H9 (cell line): Measurements from ENCODE around the gene MRLN. TPM values are rescaled to one million over a fixed set of nuclear protein-coding genes. Genes with fewer than 3 reads are reported as not detected.
"Not testable (repeated sequence)": the region's sequence is repeated elsewhere in the genome, so short reads cannot be mapped to it uniquely, and the experiment has no call there.

Experiments used
- DNase-seq: peaks from one replicate; pipeline ENCODE4 v3.0.0-alpha.2; 2017
- H2AFZ ChIP-seq: one replicate; pipeline ENCODE4 v1.6.1; 2013; ENCODE audit warnings: mild to moderate bottlenecking, low read length, control low read depth, moderate library complexity
- H2AK5ac ChIP-seq: 2 replicates; pipeline ENCODE4 v1.6.1; 2013; ENCODE audit warnings: low read length, control low read depth, mixed read lengths; ENCODE audit not compliant: insufficient read length
- H2BK120ac ChIP-seq: one replicate; pipeline ENCODE4 v1.6.1; 2013; ENCODE audit warnings: low read depth, mild to moderate bottlenecking, low read length, control low read depth, inconsistent platforms; ENCODE audit not compliant: poor library complexity, severe bottlenecking
- H2BK12ac ChIP-seq: 2 replicates; pipeline ENCODE4 v1.6.1; 2013; ENCODE audit warnings: low read length, control low read depth, mixed read lengths, low read depth; ENCODE audit not compliant: insufficient read length
- H2BK15ac ChIP-seq: 2 replicates; pipeline ENCODE4 v1.6.1; 2013; ENCODE audit warnings: low read depth, low read length, control low read depth
- H2BK20ac ChIP-seq: one replicate; pipeline ENCODE4 v1.6.1; 2013; ENCODE audit warnings: low read depth, mild to moderate bottlenecking, low read length, control low read depth, inconsistent platforms; ENCODE audit not compliant: poor library complexity, severe bottlenecking
- H2BK5ac ChIP-seq: 2 replicates; pipeline ENCODE4 v1.6.1; 2013; ENCODE audit warnings: low read length, control low read depth, mixed read lengths; ENCODE audit not compliant: insufficient read length
- H3K14ac ChIP-seq: 2 replicates; pipeline ENCODE4 v1.6.1; 2013; ENCODE audit warnings: low read length, control low read depth; ENCODE audit not compliant: insufficient read depth
- H3K18ac ChIP-seq: 2 replicates; pipeline ENCODE4 v1.6.1; 2013; ENCODE audit warnings: low read depth, mild to moderate bottlenecking, mixed read lengths, low read length, control low read depth; ENCODE audit not compliant: insufficient read length
- H3K23ac ChIP-seq: 2 replicates; pipeline ENCODE4 v1.6.1; 2013; ENCODE audit warnings: low read length, control low read depth, mixed read lengths, low read depth; ENCODE audit not compliant: insufficient read length
- H3K23me2 ChIP-seq: 2 replicates; pipeline ENCODE4 v1.6.1; 2013; ENCODE audit warnings: low read depth, mild to moderate bottlenecking, mixed read lengths, low read length, control low read depth; ENCODE audit not compliant: insufficient read length, poor library complexity, severe bottlenecking
- H3K27ac ChIP-seq: 2 replicates; pipeline ENCODE4 v1.5.1; 2013; ENCODE audit warnings: low read length, control low read depth, mixed read lengths, low read depth; ENCODE audit not compliant: insufficient read length
- H3K27me3 ChIP-seq: 2 replicates; pipeline ENCODE4 v1.6.1; 2013; ENCODE audit warnings: low read length, control low read depth, inconsistent platforms; ENCODE audit not compliant: insufficient read depth
- H3K4ac ChIP-seq: 2 replicates; pipeline ENCODE4 v1.6.1; 2013; ENCODE audit warnings: low read depth, mild to moderate bottlenecking, control low read depth, inconsistent platforms, low read length, moderate library complexity
- H3K4me1 ChIP-seq: 2 replicates; pipeline ENCODE4 v1.6.1; 2013; ENCODE audit warnings: low read length, control low read depth, inconsistent platforms; ENCODE audit not compliant: insufficient read depth
- H3K4me2 ChIP-seq: 2 replicates; pipeline ENCODE4 v1.6.1; 2013; ENCODE audit warnings: low read length, control low read depth, mixed read lengths; ENCODE audit not compliant: insufficient read length, insufficient read depth
- H3K56ac ChIP-seq: 2 replicates; pipeline ENCODE4 v1.6.1; 2013; ENCODE audit warnings: low read depth, mild to moderate bottlenecking, mixed read lengths, low read length, control low read depth; ENCODE audit not compliant: insufficient read length
- H3K79me1 ChIP-seq: 2 replicates; pipeline ENCODE4 v1.6.1; 2013; ENCODE audit warnings: low read depth, mild to moderate bottlenecking, moderate library complexity, low read length, control low read depth, inconsistent platforms; ENCODE audit not compliant: insufficient read depth, poor library complexity, severe bottlenecking
- H3K79me2 ChIP-seq: 2 replicates; pipeline ENCODE4 v1.6.1; 2013; ENCODE audit warnings: low read length, control low read depth, inconsistent platforms; ENCODE audit not compliant: insufficient read depth
- H3K9ac ChIP-seq: 2 replicates; pipeline ENCODE4 v1.6.1; 2013; ENCODE audit warnings: low read length, control low read depth, mixed read lengths; ENCODE audit not compliant: insufficient read length; ENCODE audit errors: extremely low read depth
- H3K9me3 ChIP-seq: one replicate; pipeline ENCODE4 v1.6.1; 2013; ENCODE audit warnings: low read depth, low read length, inconsistent platforms; ENCODE audit not compliant: control insufficient read depth
- H3T11ph ChIP-seq: one replicate; pipeline ENCODE4 v1.6.1; 2013; ENCODE audit warnings: mild to moderate bottlenecking, low read length, control low read depth, inconsistent platforms
- H4K20me1 ChIP-seq: one replicate; pipeline ENCODE4 v1.6.1; 2013; ENCODE audit not compliant: control insufficient read depth, insufficient read length, insufficient read depth
- H4K5ac ChIP-seq: 2 replicates; pipeline ENCODE4 v1.6.1; 2013; ENCODE audit warnings: low read depth, mild to moderate bottlenecking, mixed read lengths, low read length, control low read depth; ENCODE audit not compliant: insufficient read length
- H4K8ac ChIP-seq: replicated peaks from 2 replicates; pipeline ENCODE4 v1.6.1; 2013; ENCODE audit warnings: low read length, control low read depth, mixed read lengths, low read depth; ENCODE audit not compliant: insufficient read length
- H4K91ac ChIP-seq: 2 replicates; pipeline ENCODE4 v1.6.1; 2013; ENCODE audit warnings: low read depth, mild to moderate bottlenecking, moderate library complexity, mixed read lengths, low read length, control low read depth; ENCODE audit not compliant: insufficient read length
- H3K27ac Mint-ChIP-seq, 3 experiments: 2 replicates in 2 of 3; 3 replicates in 1 of 3; pipeline ENCODE4 v1.8.0; 2020 to 2021; ENCODE audit warnings: mixed read lengths in 3 of 3, mild to moderate bottlenecking in 1 of 3, moderate library complexity in 1 of 3
- H3K27me3 Mint-ChIP-seq: 2 replicates; pipeline ENCODE4 v1.8.0; 2021; ENCODE audit warnings: low read depth, mild to moderate bottlenecking, moderate library complexity, mixed read lengths
- H3K36me3 Mint-ChIP-seq, 3 experiments: 2 replicates in 2 of 3; 3 replicates in 1 of 3; pipeline ENCODE4 v1.8.0; 2020 to 2021; ENCODE audit warnings: low read depth in 3 of 3, mixed read lengths in 3 of 3; ENCODE audit not compliant: insufficient read depth in 1 of 3
- H3K4me1 Mint-ChIP-seq, 2 experiments: 2 replicates each; pipeline ENCODE4 v1.8.0; 2020; ENCODE audit warnings: mixed read lengths in 2 of 2
- H3K4me3 Mint-ChIP-seq, 2 experiments: 2 replicates in 1 of 2; 3 replicates in 1 of 2; pipeline ENCODE4 v1.8.0; 2020 to 2021; ENCODE audit warnings: mild to moderate bottlenecking in 2 of 2, mixed read lengths in 2 of 2, moderate library complexity in 1 of 2
- H3K9me3 Mint-ChIP-seq, 2 experiments: 2 replicates in 1 of 2; 3 replicates in 1 of 2; pipeline ENCODE4 v1.8.0; 2020; ENCODE audit warnings: mild to moderate bottlenecking in 2 of 2, mixed read lengths in 2 of 2, moderate library complexity in 1 of 2
- WGBS: extraction: QIAGEN DNeasy Blood & Tissue Kit; methylation state at CpG from one replicate; pipeline ENCODE4 v1.1.7; 2013; ENCODE audit warnings: missing lambda C conversion rate, low lambda C conversion rate, mixed read lengths; ENCODE audit not compliant: insufficient read length; ENCODE audit errors: extremely low coverage; 5-methylcytosine and 5-hydroxymethylcytosine counted together
- total RNA-seq: library from RNA; stranded (reverse); gene quantifications from 2 replicates; pipeline ENCODE4 v1.2.1, GENCODE V29; 2021

MRLN gene
- total RNA-seq, 1 experiment from 2014 or later, result not detected

DNA sequence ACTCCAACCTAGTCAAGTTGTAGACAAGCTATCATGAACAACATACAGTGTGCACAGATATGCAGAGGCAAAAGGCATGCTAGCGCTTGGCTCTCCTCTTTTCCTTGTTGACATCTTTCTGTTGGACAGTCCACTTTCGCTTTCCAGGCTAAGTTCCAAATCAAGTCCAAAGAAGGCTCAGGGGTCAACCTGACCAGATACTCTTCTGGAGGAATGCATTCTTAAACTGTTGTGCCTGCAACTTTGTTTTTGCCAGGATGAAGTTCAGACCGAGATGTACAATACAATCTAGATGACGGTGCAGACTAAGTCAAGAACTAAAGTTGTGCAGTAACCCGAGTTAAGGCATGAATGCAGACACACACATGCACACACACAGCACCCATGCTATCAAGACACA, 35.7 kb upstream of the MRLN start:
- not testable (repeated sequence) for H3K9ac ChIP-seq, H4K20me1 ChIP-seq, H3K79me1 ChIP-seq, H3K27ac Mint-ChIP-seq, H3K79me2 ChIP-seq, H3K27ac ChIP-seq, H3K9me3 Mint-ChIP-seq, H3K27me3 Mint-ChIP-seq, H3K4ac ChIP-seq, H3K27me3 ChIP-seq, H2BK5ac ChIP-seq, H3K56ac ChIP-seq, H3K23ac ChIP-seq, H2BK15ac ChIP-seq, H3K4me1 Mint-ChIP-seq, H2AK5ac ChIP-seq, H2BK120ac ChIP-seq, H3K23me2 ChIP-seq, H3K4me2 ChIP-seq, H3K18ac ChIP-seq, H3K4me1 ChIP-seq, H2AFZ ChIP-seq, H2BK20ac ChIP-seq, H3K9me3 ChIP-seq, DNase-seq, H3K14ac ChIP-seq, H2BK12ac ChIP-seq, H4K91ac ChIP-seq, H4K8ac ChIP-seq, H4K5ac ChIP-seq, H3K4me3 Mint-ChIP-seq, H3T11ph ChIP-seq
- WGBS, result no CpG with 5 or more reads among the region's 5 CpGs
- peaks cover 18 to 27% (median 26%) of the 10 kb centered on the region in 3 experiments; a peak in 6 of 7 replicates for H3K36me3 Mint-ChIP-seq
